ENCODE measurements around the gene METTL23. TPM values are rescaled to one million over a fixed set of nuclear protein-coding genes. Genes with fewer than 3 reads are reported as not detected.

Gene METTL23
- total and polyA plus RNA-seq, 2 experiments from 2014 or later: 41.6 to 55.9 TPM

DNA sequence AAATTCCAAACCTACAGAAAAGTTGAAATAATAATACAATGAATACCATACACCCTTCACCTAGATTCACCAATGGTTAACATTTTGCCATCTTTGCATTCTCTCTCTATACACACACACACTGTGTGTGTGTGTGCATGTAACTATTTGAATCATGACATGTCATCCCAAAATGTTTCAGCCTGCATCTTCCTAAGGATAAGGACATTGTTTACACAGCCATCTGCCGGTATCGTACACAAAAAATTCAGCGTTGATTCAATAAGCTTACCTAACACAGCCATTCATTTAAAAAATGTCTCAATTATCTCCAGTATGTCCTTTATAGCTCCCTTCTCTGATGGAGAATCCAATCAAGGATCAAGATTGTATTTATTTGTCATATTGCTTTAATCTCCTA, 19.8 kb upstream of the METTL23 start:
- Histone ChIP-seq H3K4me2 (no peak overlapping the region), H3K4me3 (no peak overlapping the region), H3K27me3 (ENCODE audit: insufficient read depth) (peaks cover 18% of the 10 kb centered on the region), H3K9me2 (ENCODE audit: insufficient read depth) (no peaks in the 10 kb centered on the region), H3K27ac (ENCODE audit: low read depth) (no peak overlapping the region), H3K79me2 (replicated peaks; ENCODE audit: insufficient read depth) (peaks cover 28% of the 10 kb centered on the region), H3K36me3 (ENCODE audit: insufficient read depth) (no peaks in the 10 kb centered on the region), H3K4me1 (ENCODE audit: insufficient read depth) (peaks cover 32% of the 10 kb centered on the region), H2AFZ (no peak overlapping the region), H4K20me1 (replicated peaks; ENCODE audit: insufficient read depth) (peaks cover 10% of the 10 kb centered on the region; the same call in 1 of the 2 replicates), H3F3A (replicated peaks; ENCODE audit: low read depth) (peaks cover 8% of the 10 kb centered on the region)
- TF ChIP-seq ZNF114 (CRISPR knock-in tag; IDR thresholded peaks at IDR 0.05) (no peak), STAT1 (IDR thresholded peaks at IDR 0.05; ENCODE audit: unreplicated experiment) (no peak), EZH2phosphoT487 (IDR thresholded peaks at IDR 0.05; ENCODE audit: unreplicated experiment) (no peak), CREB1 (CRISPR knock-in tag; IDR thresholded peaks at IDR 0.05; ENCODE audit: low read depth) (no peak), JUNB (IDR thresholded peaks at IDR 0.05; ENCODE audit: unreplicated experiment) (no peak), ZNF331 (CRISPR knock-in tag; IDR thresholded peaks at IDR 0.05; ENCODE audit: low read depth) (no peak), EZH2 (IDR thresholded peaks at IDR 0.05; ENCODE audit: low read depth, unreplicated experiment) (no peak), NANOG (IDR thresholded peaks at IDR 0.05; ENCODE audit: borderline replicate concordance) (no peak)
- TF ChIP-seq, protein P1, sequence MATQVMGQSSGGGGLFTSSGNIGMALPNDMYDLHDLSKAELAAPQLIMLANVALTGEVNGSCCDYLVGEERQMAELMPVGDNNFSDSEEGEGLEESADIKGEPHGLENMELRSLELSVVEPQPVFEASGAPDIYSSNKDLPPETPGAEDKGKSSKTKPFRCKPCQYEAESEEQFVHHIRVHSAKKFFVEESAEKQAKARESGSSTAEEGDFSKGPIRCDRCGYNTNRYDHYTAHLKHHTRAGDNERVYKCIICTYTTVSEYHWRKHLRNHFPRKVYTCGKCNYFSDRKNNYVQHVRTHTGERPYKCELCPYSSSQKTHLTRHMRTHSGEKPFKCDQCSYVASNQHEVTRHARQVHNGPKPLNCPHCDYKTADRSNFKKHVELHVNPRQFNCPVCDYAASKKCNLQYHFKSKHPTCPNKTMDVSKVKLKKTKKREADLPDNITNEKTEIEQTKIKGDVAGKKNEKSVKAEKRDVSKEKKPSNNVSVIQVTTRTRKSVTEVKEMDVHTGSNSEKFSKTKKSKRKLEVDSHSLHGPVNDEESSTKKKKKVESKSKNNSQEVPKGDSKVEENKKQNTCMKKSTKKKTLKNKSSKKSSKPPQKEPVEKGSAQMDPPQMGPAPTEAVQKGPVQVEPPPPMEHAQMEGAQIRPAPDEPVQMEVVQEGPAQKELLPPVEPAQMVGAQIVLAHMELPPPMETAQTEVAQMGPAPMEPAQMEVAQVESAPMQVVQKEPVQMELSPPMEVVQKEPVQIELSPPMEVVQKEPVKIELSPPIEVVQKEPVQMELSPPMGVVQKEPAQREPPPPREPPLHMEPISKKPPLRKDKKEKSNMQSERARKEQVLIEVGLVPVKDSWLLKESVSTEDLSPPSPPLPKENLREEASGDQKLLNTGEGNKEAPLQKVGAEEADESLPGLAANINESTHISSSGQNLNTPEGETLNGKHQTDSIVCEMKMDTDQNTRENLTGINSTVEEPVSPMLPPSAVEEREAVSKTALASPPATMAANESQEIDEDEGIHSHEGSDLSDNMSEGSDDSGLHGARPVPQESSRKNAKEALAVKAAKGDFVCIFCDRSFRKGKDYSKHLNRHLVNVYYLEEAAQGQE (IDR thresholded peaks at IDR 0.05; ENCODE audit: unreplicated experiment): no peak
- TF ChIP-seq, protein P2, sequence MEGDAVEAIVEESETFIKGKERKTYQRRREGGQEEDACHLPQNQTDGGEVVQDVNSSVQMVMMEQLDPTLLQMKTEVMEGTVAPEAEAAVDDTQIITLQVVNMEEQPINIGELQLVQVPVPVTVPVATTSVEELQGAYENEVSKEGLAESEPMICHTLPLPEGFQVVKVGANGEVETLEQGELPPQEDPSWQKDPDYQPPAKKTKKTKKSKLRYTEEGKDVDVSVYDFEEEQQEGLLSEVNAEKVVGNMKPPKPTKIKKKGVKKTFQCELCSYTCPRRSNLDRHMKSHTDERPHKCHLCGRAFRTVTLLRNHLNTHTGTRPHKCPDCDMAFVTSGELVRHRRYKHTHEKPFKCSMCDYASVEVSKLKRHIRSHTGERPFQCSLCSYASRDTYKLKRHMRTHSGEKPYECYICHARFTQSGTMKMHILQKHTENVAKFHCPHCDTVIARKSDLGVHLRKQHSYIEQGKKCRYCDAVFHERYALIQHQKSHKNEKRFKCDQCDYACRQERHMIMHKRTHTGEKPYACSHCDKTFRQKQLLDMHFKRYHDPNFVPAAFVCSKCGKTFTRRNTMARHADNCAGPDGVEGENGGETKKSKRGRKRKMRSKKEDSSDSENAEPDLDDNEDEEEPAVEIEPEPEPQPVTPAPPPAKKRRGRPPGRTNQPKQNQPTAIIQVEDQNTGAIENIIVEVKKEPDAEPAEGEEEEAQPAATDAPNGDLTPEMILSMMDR (conservative IDR thresholded peaks at IDR 0.05; ENCODE audit: low read depth in 2 of 2): no peak
- TF ChIP-seq, protein P3, sequence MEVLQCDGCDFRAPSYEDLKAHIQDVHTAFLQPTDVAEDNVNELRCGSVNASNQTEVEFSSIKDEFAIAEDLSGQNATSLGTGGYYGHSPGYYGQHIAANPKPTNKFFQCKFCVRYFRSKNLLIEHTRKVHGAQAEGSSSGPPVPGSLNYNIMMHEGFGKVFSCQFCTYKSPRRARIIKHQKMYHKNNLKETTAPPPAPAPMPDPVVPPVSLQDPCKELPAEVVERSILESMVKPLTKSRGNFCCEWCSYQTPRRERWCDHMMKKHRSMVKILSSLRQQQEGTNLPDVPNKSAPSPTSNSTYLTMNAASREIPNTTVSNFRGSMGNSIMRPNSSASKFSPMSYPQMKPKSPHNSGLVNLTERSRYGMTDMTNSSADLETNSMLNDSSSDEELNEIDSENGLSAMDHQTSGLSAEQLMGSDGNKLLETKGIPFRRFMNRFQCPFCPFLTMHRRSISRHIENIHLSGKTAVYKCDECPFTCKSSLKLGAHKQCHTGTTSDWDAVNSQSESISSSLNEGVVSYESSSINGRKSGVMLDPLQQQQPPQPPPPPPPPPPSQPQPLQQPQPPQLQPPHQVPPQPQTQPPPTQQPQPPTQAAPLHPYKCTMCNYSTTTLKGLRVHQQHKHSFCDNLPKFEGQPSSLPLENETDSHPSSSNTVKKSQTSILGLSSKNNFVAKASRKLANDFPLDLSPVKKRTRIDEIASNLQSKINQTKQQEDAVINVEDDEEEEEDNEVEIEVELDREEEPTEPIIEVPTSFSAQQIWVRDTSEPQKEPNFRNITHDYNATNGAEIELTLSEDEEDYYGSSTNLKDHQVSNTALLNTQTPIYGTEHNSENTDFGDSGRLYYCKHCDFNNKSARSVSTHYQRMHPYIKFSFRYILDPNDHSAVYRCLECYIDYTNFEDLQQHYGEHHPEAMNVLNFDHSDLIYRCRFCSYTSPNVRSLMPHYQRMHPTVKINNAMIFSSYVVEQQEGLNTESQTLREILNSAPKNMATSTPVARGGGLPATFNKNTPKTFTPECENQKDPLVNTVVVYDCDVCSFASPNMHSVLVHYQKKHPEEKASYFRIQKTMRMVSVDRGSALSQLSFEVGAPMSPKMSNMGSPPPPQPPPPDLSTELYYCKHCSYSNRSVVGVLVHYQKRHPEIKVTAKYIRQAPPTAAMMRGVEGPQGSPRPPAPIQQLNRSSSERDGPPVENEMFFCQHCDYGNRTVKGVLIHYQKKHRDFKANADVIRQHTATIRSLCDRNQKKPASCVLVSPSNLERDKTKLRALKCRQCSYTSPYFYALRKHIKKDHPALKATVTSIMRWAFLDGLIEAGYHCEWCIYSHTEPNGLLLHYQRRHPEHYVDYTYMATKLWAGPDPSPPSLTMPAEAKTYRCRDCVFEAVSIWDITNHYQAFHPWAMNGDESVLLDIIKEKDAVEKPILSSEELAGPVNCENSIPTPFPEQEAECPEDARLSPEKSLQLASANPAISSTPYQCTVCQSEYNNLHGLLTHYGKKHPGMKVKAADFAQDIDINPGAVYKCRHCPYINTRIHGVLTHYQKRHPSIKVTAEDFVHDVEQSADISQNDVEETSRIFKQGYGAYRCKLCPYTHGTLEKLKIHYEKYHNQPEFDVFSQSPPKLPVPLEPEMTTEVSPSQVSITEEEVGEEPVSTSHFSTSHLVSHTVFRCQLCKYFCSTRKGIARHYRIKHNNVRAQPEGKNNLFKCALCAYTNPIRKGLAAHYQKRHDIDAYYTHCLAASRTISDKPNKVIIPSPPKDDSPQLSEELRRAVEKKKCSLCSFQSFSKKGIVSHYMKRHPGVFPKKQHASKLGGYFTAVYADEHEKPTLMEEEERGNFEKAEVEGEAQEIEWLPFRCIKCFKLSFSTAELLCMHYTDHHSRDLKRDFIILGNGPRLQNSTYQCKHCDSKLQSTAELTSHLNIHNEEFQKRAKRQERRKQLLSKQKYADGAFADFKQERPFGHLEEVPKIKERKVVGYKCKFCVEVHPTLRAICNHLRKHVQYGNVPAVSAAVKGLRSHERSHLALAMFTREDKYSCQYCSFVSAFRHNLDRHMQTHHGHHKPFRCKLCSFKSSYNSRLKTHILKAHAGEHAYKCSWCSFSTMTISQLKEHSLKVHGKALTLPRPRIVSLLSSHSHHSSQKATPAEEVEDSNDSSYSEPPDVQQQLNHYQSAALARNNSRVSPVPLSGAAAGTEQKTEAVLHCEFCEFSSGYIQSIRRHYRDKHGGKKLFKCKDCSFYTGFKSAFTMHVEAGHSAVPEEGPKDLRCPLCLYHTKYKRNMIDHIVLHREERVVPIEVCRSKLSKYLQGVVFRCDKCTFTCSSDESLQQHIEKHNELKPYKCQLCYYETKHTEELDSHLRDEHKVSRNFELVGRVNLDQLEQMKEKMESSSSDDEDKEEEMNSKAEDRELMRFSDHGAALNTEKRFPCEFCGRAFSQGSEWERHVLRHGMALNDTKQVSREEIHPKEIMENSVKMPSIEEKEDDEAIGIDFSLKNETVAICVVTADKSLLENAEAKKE (CRISPR knock-in tag; IDR thresholded peaks at IDR 0.05): no peak
- TF ChIP-seq, protein P4, sequence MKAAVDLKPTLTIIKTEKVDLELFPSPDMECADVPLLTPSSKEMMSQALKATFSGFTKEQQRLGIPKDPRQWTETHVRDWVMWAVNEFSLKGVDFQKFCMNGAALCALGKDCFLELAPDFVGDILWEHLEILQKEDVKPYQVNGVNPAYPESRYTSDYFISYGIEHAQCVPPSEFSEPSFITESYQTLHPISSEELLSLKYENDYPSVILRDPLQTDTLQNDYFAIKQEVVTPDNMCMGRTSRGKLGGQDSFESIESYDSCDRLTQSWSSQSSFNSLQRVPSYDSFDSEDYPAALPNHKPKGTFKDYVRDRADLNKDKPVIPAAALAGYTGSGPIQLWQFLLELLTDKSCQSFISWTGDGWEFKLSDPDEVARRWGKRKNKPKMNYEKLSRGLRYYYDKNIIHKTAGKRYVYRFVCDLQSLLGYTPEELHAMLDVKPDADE (IDR thresholded peaks at IDR 0.05): no peak
- Mint-ChIP-seq H3K4me3 (no peak overlapping the region; the same call in 2 of the 3 replicates), H3K9me3 (no peaks in the 10 kb centered on the region; the same call in 2 of the 3 replicates), H3K36me3 (ENCODE audit: low read depth) (0 out of 3 replicates have a peak, but pooled peaks cover 2% of the 10 kb centered on the region), H3K27me3 (ENCODE audit: insufficient read depth, low read depth, poor library complexity) (peaks cover 33% of the 10 kb centered on the region), H3K4me1 (peaks cover 36% of the 10 kb centered on the region), H3K27ac (no peak overlapping the region)
- DNase-seq (ENCODE audit: low spot score) (no peak), ATAC-seq (no peak)

All from GM23338 (cell line).